Activated CD4-positive, alpha-beta T cell treated with anti-CD3 and anti-CD28 coated beads for 36 hours (primary cell): ENCODE measurements around the gene C1GALT1. TPM values are rescaled to one million over a fixed set of nuclear protein-coding genes. Genes with fewer than 3 reads are reported as not detected.

Experiments
- ATAC-seq: fragments of 200-7000 bp; cut with Tn5 transposase; one replicate; pipeline ENCODE4 v1.10.0; 2021; ENCODE audit warnings: mild to moderate bottlenecking, moderate library complexity
- CTCF ChIA-PET: fragments of 350-600 bp; sonication (Branson Sonifier 250); formaldehyde crosslinking; loops from one replicate; lab custom pipeline; 2021; ENCODE audit warnings: antibody characterized with exemption; lab: Charles Lee
- POLR2A ChIA-PET: fragments of 350-600 bp; sonication (Branson Sonifier 250); formaldehyde crosslinking; loops from one replicate; lab custom pipeline; 2021; ENCODE audit warnings: antibody characterized with exemption, inconsistent platforms; lab: Charles Lee
- DNase-seq: peaks from one replicate; pipeline ENCODE4 v3.0.0-alpha.2; 2020
- H3K27ac Mint-ChIP-seq: one replicate; pipeline ENCODE4 v1.8.0; 2021; ENCODE audit warnings: mixed read lengths
- H3K27me3 Mint-ChIP-seq: one replicate; pipeline ENCODE4 v1.8.0; 2021; ENCODE audit warnings: mixed read lengths
- H3K36me3 Mint-ChIP-seq: one replicate; pipeline ENCODE4 v1.8.0; 2021; ENCODE audit warnings: low read depth, mixed read lengths
- H3K4me1 Mint-ChIP-seq: one replicate; pipeline ENCODE4 v1.8.0; 2021; ENCODE audit warnings: mixed read lengths
- H3K4me3 Mint-ChIP-seq: one replicate; pipeline ENCODE4 v1.8.0; 2021; ENCODE audit warnings: mild to moderate bottlenecking, moderate library complexity, mixed read lengths
- H3K9me3 Mint-ChIP-seq: one replicate; pipeline ENCODE4 v1.8.0; 2021; ENCODE audit warnings: low read depth, mixed read lengths
- intact Hi-C, 2 experiments: fragments of 100-400 bp; cut with DNase I in 1 of 2; cut with micrococcal nuclease in 1 of 2; formaldehyde crosslinking; loops; one replicate each; pipeline versions ENCODE4 v1.14.2 to v1.15.1; 2022 to 2024; cut with DNase I, micrococcal nuclease
- total RNA-seq, 2 experiments: library from RNA; stranded (reverse); gene quantifications; one replicate each; pipeline ENCODE4 v1.2.3, GENCODE V29; 2021

The C1GALT1 gene
- total RNA-seq, 2 experiments from 2014 or later: 35.3 to 37.1 TPM

DNA sequence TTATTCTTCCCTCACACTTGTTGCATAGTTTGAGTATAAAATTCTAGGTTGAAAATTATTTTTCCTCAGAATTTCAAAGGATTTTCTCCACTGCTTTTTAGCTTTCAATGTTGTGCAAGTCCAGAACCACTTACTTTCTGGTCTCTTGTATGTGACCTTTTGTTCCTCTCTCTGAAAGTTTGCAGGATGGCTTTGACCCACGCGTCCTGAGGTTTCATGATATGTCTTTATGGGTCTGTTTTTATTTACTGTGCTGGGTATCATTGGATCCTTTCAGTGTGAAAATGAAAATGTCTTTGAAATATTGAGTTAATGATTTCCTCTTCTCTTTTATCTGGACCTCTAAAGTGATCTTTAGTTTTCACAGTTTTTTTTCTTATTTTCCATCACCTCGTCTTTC, 38.5 kb downstream of the C1GALT1 start:
- Mint-ChIP-seq H3K27me3 (no peaks in the 10 kb centered on the region), H3K9me3 (no peaks in the 10 kb centered on the region), H3K27ac (no peak overlapping the region), H3K36me3 (peaks cover 40% of the 10 kb centered on the region), H3K4me1 (peaks cover 33% of the 10 kb centered on the region), H3K4me3 (no peak overlapping the region)
- ChIA-PET CTCF (interaction anchor here (1.8 kb wide), 1 partner anchor 9 kb away, joined by 3 read pairs; no protein-coding TSS in a partner anchor), POLR2A (no interaction called here)
- DNase-seq (no peak), ATAC-seq (no peak)
- intact Hi-C loops: no loop called here

DNA sequence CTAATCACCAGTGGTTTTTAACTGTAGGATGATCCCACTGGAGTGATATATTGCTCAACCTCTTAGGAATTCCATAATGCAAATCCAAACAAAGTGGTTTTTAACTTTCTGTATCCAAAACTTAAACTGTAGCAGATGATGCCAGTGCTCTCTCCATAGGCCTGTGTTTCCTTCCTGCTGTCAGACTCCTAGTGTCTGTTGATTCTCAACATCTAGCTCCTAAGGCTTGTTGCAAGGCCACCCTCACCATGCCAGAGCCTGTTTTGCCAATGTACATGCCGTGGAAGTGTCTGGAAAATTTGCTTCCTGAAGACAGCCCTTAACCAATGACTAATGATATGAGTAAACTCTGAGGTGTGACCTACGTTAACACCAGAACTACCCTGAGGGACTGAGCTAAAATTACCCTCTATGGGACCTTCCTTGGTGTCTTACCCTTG, 39.3 kb downstream of the C1GALT1 start:
- ChIA-PET POLR2A (no interaction called here), CTCF (interaction anchor here (1.7 kb wide), 1 partner anchor 40 kb away, joined by 5 read pairs; the partner anchor contains the start of gene C1GALT1)
- Mint-ChIP-seq H3K27me3 (no peaks in the 10 kb centered on the region), H3K4me1 (peaks cover 33% of the 10 kb centered on the region), H3K4me3 (no peak overlapping the region), H3K9me3 (no peaks in the 10 kb centered on the region), H3K36me3 (peaks cover 36% of the 10 kb centered on the region), H3K27ac (no peak overlapping the region)
- DNase-seq (no peak), ATAC-seq (no peak)
- intact Hi-C loops: no loop called here

DNA sequence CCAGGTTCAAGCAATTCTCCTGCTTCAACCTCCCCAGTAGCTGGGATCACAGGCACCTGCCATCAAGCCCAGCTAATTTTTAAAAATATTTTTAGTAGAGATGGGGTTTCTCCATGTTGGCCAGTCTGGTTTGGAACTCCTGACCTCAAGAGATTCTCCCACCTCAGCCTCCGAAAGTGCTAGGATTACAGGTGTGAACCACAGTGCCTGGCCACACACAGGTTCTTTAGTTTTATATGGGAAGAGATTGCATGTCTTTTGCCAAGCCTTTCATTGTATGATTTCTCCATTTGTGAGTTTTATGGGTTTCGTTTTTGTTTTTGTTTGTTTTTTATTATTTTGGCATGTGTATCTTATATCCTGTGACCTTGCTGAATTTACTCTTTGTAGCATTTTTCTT, 40.9 kb downstream of the C1GALT1 start:
- ATAC-seq (no peak), DNase-seq (peak; percentile 11)
- CTCF ChIA-PET: no interaction called here
- POLR2A ChIA-PET: no interaction called here
- H3K27ac Mint-ChIP-seq: no peak overlapping the region
- intact Hi-C loops: no loop called here
- H3K9me3 Mint-ChIP-seq: no peaks in the 10 kb centered on the region
- H3K27me3 Mint-ChIP-seq: no peaks in the 10 kb centered on the region
- peaks cover 28% of the 10 kb centered on the region for H3K36me3 Mint-ChIP-seq
- H3K4me1 Mint-ChIP-seq: peaks cover 27% of the 10 kb centered on the region
- H3K4me3 Mint-ChIP-seq: no peak overlapping the region

DNA sequence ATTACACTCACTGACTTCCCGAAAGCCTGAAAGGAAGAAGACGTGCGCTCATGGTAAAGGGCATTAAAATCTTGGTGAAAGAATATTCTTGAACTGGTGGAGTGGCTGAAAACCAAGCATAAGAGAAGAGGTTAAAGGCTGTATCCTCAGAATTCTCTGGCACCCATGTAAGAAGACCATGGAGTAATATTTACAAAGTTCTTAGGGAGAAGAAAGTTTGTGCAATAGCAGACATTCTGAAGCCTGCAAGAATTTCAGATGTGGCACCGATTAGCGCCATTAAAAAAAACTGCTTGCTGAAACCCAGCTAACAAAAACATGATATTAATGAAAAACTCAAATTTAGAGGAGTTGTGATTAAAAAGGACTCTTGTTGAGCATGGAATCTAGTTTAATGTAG, 44.1 kb downstream of the C1GALT1 start:
- peaks cover 12% of the 10 kb centered on the region for H3K9me3 Mint-ChIP-seq
- ATAC-seq: no peak
- DNase-seq: no peak
- H3K4me3 Mint-ChIP-seq: no peak overlapping the region
- ChIA-PET CTCF (no interaction called here), POLR2A (no interaction called here)
- H3K27me3 Mint-ChIP-seq: no peaks in the 10 kb centered on the region
- peaks cover 20% of the 10 kb centered on the region for H3K4me1 Mint-ChIP-seq
- no peak overlapping the region for H3K27ac Mint-ChIP-seq
- H3K36me3 Mint-ChIP-seq: peaks cover 36% of the 10 kb centered on the region
- intact Hi-C loops: loop anchor here in 1 of 2 experiments (2.0 kb wide), 1 partner anchor 16 kb away; no protein-coding TSS in a partner anchor

DNA sequence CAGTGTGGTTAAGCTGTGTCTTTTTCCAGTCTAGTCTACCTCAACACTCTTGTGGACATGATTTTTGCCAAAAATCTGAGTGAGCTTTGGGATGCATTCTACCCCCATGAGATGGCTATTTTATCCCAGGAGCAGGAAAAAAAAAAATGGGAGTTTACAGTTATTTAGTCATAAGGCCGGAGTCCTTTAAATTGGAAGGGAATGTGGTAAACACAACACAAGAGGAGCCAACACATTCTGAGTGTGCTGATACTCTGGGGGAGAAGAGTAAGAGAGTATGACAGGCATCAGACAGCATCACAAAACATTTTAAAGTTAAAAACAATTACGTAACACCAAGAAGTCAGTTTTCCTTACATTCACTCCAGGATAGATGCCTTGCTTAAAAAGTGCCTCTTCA, 46.1 kb downstream of the C1GALT1 start:
- Mint-ChIP-seq H3K9me3 (peaks cover 15% of the 10 kb centered on the region), H3K27me3 (no peaks in the 10 kb centered on the region), H3K4me1 (peaks cover 18% of the 10 kb centered on the region), H3K27ac (no peak overlapping the region), H3K36me3 (peaks cover 41% of the 10 kb centered on the region), H3K4me3 (no peak overlapping the region)
- POLR2A ChIA-PET: no interaction called here
- ATAC-seq (no peak), DNase-seq (no peak)
- intact Hi-C loops: no loop called here
- CTCF ChIA-PET: interaction anchor here (0.7 kb wide), 1 partner anchor 123 kb away, joined by 3 read pairs; no protein-coding TSS in a partner anchor

DNA sequence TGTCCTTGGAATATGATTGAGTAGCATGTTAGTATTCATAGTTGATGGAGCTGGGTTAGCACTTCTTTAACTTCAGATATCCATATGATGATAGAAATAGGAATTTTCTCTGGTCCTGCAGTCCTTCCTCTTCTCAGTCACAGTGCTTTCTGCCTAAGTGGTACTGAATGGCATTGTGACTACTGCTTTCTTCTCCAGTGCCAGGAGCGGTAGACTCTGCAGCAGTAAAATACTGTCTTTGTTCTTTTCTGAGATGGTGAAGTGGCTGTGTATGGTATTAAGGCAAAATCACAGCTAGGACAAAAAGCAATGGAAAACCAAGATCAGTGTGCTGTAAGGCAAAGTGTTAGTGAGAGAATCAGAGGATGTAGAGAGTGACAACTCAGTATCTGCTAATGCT, 46.6 kb downstream of the C1GALT1 start:
- peaks cover 41% of the 10 kb centered on the region for H3K36me3 Mint-ChIP-seq
- peaks cover 15% of the 10 kb centered on the region for H3K9me3 Mint-ChIP-seq
- H3K27me3 Mint-ChIP-seq: no peaks in the 10 kb centered on the region
- POLR2A ChIA-PET: no interaction called here
- intact Hi-C loops: no loop called here
- ATAC-seq (no peak), DNase-seq (no peak)
- H3K27ac Mint-ChIP-seq: no peak overlapping the region
- H3K4me3 Mint-ChIP-seq: no peak overlapping the region
- CTCF ChIA-PET: no interaction called here
- H3K4me1 Mint-ChIP-seq: peaks cover 13% of the 10 kb centered on the region

DNA sequence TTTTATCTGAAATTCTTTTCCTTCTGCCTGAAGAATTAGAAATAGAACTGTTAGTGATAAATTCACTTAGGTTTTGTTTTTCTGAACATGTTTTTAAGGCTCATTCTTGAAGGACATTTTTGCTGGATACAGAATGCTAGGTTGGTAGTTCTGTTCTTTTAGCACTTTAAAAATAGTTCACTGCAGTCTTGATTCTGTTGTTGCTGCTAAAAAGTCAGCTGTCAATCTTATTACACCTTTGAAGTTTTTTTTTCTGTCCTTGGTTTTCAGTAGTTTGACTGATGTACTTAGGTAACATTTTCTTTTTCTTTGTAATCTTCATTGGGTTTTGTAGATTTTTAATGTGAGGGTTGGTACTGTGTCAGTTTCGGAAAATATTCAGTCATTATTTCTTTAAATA, 48.7 kb downstream of the C1GALT1 start:
- no peak for ATAC-seq
- POLR2A ChIA-PET: no interaction called here
- H3K27ac Mint-ChIP-seq: no peak overlapping the region
- H3K4me3 Mint-ChIP-seq: no peak overlapping the region
- intact Hi-C loops: no loop called here
- peaks cover 15% of the 10 kb centered on the region for H3K9me3 Mint-ChIP-seq
- H3K27me3 Mint-ChIP-seq: no peaks in the 10 kb centered on the region
- peaks cover 13% of the 10 kb centered on the region for H3K4me1 Mint-ChIP-seq
- CTCF ChIA-PET: no interaction called here
- no peak for DNase-seq
- H3K36me3 Mint-ChIP-seq: peaks cover 46% of the 10 kb centered on the region

DNA sequence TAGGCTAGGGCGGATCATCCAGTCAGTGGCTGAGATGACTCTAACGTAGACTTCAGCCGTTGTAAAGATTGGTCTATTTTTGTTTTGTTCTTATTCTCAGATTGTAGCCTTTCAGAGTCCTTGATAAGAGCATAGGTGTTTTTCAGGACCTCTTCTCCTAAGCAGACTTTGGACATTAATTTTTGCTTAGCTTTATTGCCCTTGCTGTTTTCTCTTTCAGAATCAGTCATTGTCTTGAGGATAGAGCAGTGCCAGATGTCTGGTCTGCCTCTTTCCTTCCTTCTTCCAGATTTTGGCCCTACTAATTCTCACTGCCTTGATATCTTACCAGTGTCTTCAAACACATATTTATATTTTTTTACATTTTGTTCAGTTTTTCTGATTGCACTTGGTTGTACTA, 49.5 kb downstream of the C1GALT1 start:
- ChIA-PET CTCF (no interaction called here), POLR2A (no interaction called here)
- H3K4me3 Mint-ChIP-seq: no peak overlapping the region
- H3K27ac Mint-ChIP-seq: no peak overlapping the region
- H3K9me3 Mint-ChIP-seq: peaks cover 15% of the 10 kb centered on the region
- intact Hi-C loops: no loop called here
- DNase-seq (no peak), ATAC-seq (no peak)
- H3K36me3 Mint-ChIP-seq: peaks cover 48% of the 10 kb centered on the region
- no peaks in the 10 kb centered on the region for H3K27me3 Mint-ChIP-seq
- H3K4me1 Mint-ChIP-seq: peaks cover 13% of the 10 kb centered on the region

DNA sequence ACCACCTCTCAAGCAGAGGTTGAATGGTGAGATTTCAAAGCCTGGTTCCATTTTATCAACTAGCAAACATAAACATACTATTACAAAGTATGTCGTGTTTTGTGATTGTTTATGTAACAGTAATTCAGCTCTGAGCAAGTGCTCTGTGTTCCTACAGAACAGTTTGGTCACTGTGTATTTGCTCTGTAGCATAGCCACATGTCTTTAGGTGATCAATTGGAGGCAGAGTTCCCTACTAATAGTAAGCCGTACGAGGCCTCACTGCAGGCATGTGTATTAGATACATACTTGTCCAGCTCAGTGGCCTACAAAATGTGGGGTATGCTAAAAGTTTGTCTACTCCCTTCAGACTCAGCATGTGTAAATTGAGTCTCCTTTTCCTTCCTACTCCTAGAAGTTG, 53.0 kb downstream of the C1GALT1 start:
- H3K27me3 Mint-ChIP-seq: no peaks in the 10 kb centered on the region
- ChIA-PET CTCF (no interaction called here), POLR2A (no interaction called here)
- no peak overlapping the region for H3K4me3 Mint-ChIP-seq
- peaks cover 53% of the 10 kb centered on the region for H3K36me3 Mint-ChIP-seq
- peaks cover 9% of the 10 kb centered on the region for H3K9me3 Mint-ChIP-seq
- DNase-seq (no peak), ATAC-seq (no peak)
- intact Hi-C loops: no loop called here
- no peak overlapping the region for H3K27ac Mint-ChIP-seq
- H3K4me1 Mint-ChIP-seq: peaks cover 11% of the 10 kb centered on the region

DNA sequence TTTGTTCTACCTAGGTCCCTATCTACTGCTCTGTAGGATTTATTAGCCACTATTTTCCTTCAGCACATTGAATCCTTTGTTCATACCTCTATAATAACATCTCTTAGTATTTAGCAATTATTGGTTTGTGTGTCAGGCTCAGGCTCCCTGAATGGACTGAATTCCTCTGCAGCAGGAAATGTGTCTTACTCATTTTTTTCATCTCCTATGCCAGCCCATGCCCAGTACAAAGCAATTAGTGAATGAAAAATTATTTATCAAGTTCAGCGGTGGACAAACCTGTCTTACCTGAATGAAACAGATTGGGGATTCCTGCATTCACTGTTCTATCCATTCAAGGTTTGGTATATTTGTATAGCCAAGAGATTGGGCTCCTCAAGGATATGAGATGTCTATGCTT, 53.7 kb downstream of the C1GALT1 start:
- no peak overlapping the region for H3K27ac Mint-ChIP-seq
- peaks cover 6% of the 10 kb centered on the region for H3K9me3 Mint-ChIP-seq
- intact Hi-C loops: no loop called here
- H3K36me3 Mint-ChIP-seq: peaks cover 50% of the 10 kb centered on the region
- H3K4me3 Mint-ChIP-seq: no peak overlapping the region
- H3K27me3 Mint-ChIP-seq: no peaks in the 10 kb centered on the region
- ATAC-seq: no peak
- no peak for DNase-seq
- CTCF ChIA-PET: no interaction called here
- POLR2A ChIA-PET: no interaction called here
- H3K4me1 Mint-ChIP-seq: peaks cover 11% of the 10 kb centered on the region

DNA sequence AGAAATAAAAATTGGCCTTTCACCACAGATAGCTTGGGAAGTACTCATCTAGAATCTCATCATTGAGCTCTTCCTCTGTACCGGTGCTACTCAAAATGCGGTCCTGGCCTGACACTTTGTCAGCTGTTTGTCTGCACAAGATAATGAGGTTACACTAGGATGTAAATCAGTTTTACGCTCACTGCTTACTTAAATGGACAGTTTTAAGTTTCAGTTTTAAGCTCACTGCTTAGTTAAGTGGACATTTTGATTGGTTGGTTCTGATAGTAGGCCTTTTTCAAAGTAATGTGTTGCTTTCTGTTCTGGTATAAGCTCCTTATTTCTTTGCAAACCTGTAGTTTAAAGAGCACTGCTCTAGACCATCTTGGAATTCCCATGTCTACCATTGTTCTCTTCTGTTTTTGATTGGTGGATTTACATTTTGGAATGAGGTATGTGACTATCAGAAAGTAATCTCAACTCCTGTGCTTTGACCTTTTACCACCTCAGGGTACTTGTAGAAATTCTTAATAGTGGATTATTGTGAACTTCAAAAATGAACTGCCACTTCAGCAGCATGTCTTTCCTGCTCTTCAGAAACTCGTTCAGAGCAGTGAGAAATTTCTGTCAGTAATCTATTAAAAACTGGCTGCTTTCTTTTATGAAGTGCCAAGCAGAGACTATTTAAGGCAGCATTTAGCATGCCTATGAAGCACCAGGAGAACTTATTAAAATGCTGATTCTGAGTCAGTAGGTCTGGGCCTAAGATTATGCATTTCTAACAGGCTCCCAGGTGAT, 55.0 kb downstream of the C1GALT1 start:
- H3K27ac Mint-ChIP-seq: no peak overlapping the region
- no peaks in the 10 kb centered on the region for H3K27me3 Mint-ChIP-seq
- H3K4me1 Mint-ChIP-seq: peaks cover 4% of the 10 kb centered on the region
- no peak overlapping the region for H3K4me3 Mint-ChIP-seq
- intact Hi-C loops: no loop called here
- peaks cover 43% of the 10 kb centered on the region for H3K36me3 Mint-ChIP-seq
- no peak for ATAC-seq
- H3K9me3 Mint-ChIP-seq: peaks cover under 1% of the 10 kb centered on the region
- ChIA-PET CTCF (interaction anchor here (1.0 kb wide), 1 partner anchor 134 kb away, joined by 3 read pairs; no protein-coding TSS in a partner anchor), POLR2A (no interaction called here)
- no peak for DNase-seq

DNA sequence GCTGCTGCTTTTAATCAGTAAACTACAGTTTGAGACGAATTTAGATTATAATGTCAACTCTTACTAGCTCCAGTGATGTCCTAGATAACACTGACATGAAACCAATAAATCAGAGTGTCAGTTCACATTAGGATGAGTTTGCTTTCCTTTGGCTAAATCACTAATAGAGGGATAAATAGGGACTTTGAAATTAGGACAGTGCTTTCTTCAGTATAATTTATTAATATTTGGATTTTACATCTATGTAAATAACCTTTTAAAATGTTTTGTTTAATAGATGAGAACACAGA, 55.6 kb downstream of the C1GALT1 start:
- no peaks in the 10 kb centered on the region for H3K27me3 Mint-ChIP-seq
- peaks cover 2% of the 10 kb centered on the region for H3K9me3 Mint-ChIP-seq
- no peak overlapping the region for H3K27ac Mint-ChIP-seq
- CTCF ChIA-PET: interaction anchor here (1.0 kb wide), 1 partner anchor 134 kb away, joined by 3 read pairs; no protein-coding TSS in a partner anchor
- peaks cover 47% of the 10 kb centered on the region for H3K36me3 Mint-ChIP-seq
- DNase-seq (no peak), ATAC-seq (no peak)
- POLR2A ChIA-PET: no interaction called here
- H3K4me1 Mint-ChIP-seq: peaks cover 7% of the 10 kb centered on the region
- H3K4me3 Mint-ChIP-seq: no peak overlapping the region
- intact Hi-C loops: no loop called here
